ENCODE results near the gene NDUFB5.
A peak's percentile ranks its signal among the peaks of the same experiment; 100 is the strongest.

NDUFB5 gene

GRCh38 chr3:179604321-179605078, at the start of gene NDUFB5, which contains the start of gene MRPL47:
Gene NDUFB5 (plus strand): TSS chr3:179604794. CDS start chr3:179604816, 22 bp downstream.
Gene MRPL47 (minus strand): TSS chr3:179604638. CDS start chr3:179604624, 14 bp downstream.
- peak; percentile 91 to 92 for DNase-seq

- DNase-seq: peak; percentile 48 to 53
These were observed 45.7 kb upstream of the NDUFB5 start for GRCh38 chr3:179558742-179559364.

- no peak for DNase-seq
These were observed 43.8 kb upstream of the NDUFB5 start for GRCh38 chr3:179560791-179561190.

- DNase-seq: peak; percentile 99 to 100
These were observed 41.9 kb upstream of the NDUFB5 start, which contains the start of gene ACTL6A for GRCh38 chr3:179562591-179563270. Gene ACTL6A (plus strand): TSS chr3:179562926. CDS start chr3:179563093, 167 bp downstream.

- DNase-seq: peak; percentile 74 to 75
These were observed 41.3 kb upstream of the NDUFB5 start for GRCh38 chr3:179563271-179563783.

GRCh38 chr3:179565496-179565895, 39.1 kb upstream of the NDUFB5 start:
- DNase-seq: no peak

- no peak for DNase-seq
These were observed 23.6 kb upstream of the NDUFB5 start for GRCh38 chr3:179580992-179581391.

- DNase-seq: no peak
These were observed 15.5 kb upstream of the NDUFB5 start for GRCh38 chr3:179589143-179589542.

GRCh38 chr3:179590669-179591068, 13.9 kb upstream of the NDUFB5 start:
- DNase-seq: no peak

- DNase-seq: no peak
These were observed 13.3 kb upstream of the NDUFB5 start for GRCh38 chr3:179591313-179591712.

GRCh38 chr3:179599531-179599930, 5.1 kb upstream of the NDUFB5 start:
- DNase-seq: no peak

- DNase-seq: no peak
These were observed 1.3 kb upstream of the NDUFB5 start for GRCh38 chr3:179603321-179603720.

GRCh38 chr3:179603831-179604230, 763 bp upstream of the NDUFB5 start:
- DNase-seq: no peak

- no peak for DNase-seq
These were observed 2.0 kb downstream of the NDUFB5 start for GRCh38 chr3:179606534-179607085.

- peak in 1 of 2 donors; percentile 22 for DNase-seq
These were observed 4.5 kb downstream of the NDUFB5 start for GRCh38 chr3:179608931-179609720.

- no peak for DNase-seq
These were observed 5.5 kb downstream of the NDUFB5 start for GRCh38 chr3:179610066-179610465.

- no peak for DNase-seq
These were observed 9.2 kb downstream of the NDUFB5 start for GRCh38 chr3:179613807-179614206.

GRCh38 chr3:179615458-179616173, 11.0 kb downstream of the NDUFB5 start:
- DNase-seq: no peak

- DNase-seq: no peak
These were observed 17.4 kb downstream of the NDUFB5 start for GRCh38 chr3:179622023-179622422.

- no peak for DNase-seq
These were observed 19.9 kb downstream of the NDUFB5 start for GRCh38 chr3:179624451-179624850.

- DNase-seq: no peak
These were observed 26.3 kb downstream of the NDUFB5 start for GRCh38 chr3:179630753-179631451.
